Liver (tissue), 9 donors: ENCODE results near the gene KERA. TPM values are rescaled to one million over a fixed set of nuclear protein-coding genes. Genes with fewer than 3 reads are reported as not detected.

Source experiments
- DNase-seq: peaks from one replicate; pipeline ENCODE4 v3.0.0-alpha.2; 2017; ENCODE audit warnings: low spot score
- H3K27ac ChIP-seq, 2 donors: one replicate each; pipeline ENCODE4 v1.7.0; 2013; ENCODE audit warnings: inconsistent platforms in 2 of 2, low read length in 2 of 2, control low read depth in 1 of 2, low read depth in 1 of 2, mild to moderate bottlenecking in 1 of 2
- H3K27me3 ChIP-seq, 4 donors: one replicate each; pipeline versions ENCODE4 v1.6.1 to v1.7.0; 2013; ENCODE audit warnings: low read length in 3 of 4, inconsistent platforms in 1 of 4, mild to moderate bottlenecking in 1 of 4, moderate library complexity in 1 of 4; ENCODE audit not compliant: control insufficient read depth in 4 of 4, insufficient read depth in 4 of 4
- H3K36me3 ChIP-seq, 4 donors: one replicate each; pipeline versions ENCODE4 v1.6.1 to v1.7.0; 2013; ENCODE audit warnings: low read length in 3 of 4, mild to moderate bottlenecking in 3 of 4, low read depth in 1 of 4, moderate library complexity in 1 of 4; ENCODE audit not compliant: control insufficient read depth in 4 of 4, insufficient read depth in 3 of 4
- H3K4me1 ChIP-seq, 4 donors: one replicate each; pipeline versions ENCODE4 v1.6.1 to v1.7.0; 2013; ENCODE audit warnings: low read length in 3 of 4, mild to moderate bottlenecking in 3 of 4, moderate library complexity in 1 of 4; ENCODE audit not compliant: control insufficient read depth in 4 of 4, insufficient read depth in 4 of 4
- H3K4me3 ChIP-seq, 3 donors: one replicate each; pipeline versions ENCODE4 v1.6.1 to v1.7.0; 2013; ENCODE audit warnings: low read length in 3 of 3, control low read depth in 1 of 3, low read depth in 1 of 3, mild to moderate bottlenecking in 1 of 3
- H3K9ac ChIP-seq, 2 donors: one replicate each; pipeline ENCODE4 v1.7.0; 2013; ENCODE audit warnings: low read length in 2 of 2, mild to moderate bottlenecking in 2 of 2, moderate library complexity in 2 of 2, control low read depth in 1 of 2, low read depth in 1 of 2
- H3K9me3 ChIP-seq, 4 donors: one replicate each; pipeline versions ENCODE4 v1.6.1 to v1.7.0; 2013; ENCODE audit warnings: low read length in 3 of 4; ENCODE audit not compliant: control insufficient read depth in 4 of 4
- ATF3 ChIP-seq: IDR thresholded peaks from 2 replicates; pipeline ENCODE4 v1.6.1; 2016; ENCODE audit warnings: antibody characterized with exemption
- CTCF ChIP-seq: fragments of 150-350 bp; IDR thresholded peaks from 2 replicates; pipeline ENCODE4 v1.5.1; 2017; ENCODE audit warnings: improper control_type of control experiment, low read depth, low read length; ENCODE audit not compliant: missing input control
- EGR1 ChIP-seq, 2 donors: IDR thresholded peaks; 2 replicates each; pipeline ENCODE4 v1.6.1; 2016 to 2018; ENCODE audit warnings: antibody characterized with exemption in 2 of 2, low read depth in 2 of 2
- JUND ChIP-seq, 2 donors: IDR thresholded peaks; 2 replicates each; pipeline ENCODE4 v1.6.1; 2016; ENCODE audit warnings: antibody characterized with exemption in 2 of 2
- MAX ChIP-seq: IDR thresholded peaks from 2 replicates; pipeline ENCODE4 v1.6.1; 2016; ENCODE audit warnings: antibody characterized with exemption
- RAD21 ChIP-seq, 2 donors: IDR thresholded peaks; 2 replicates each; pipeline ENCODE4 v1.6.1; 2016; ENCODE audit warnings: antibody characterized with exemption in 2 of 2, mild to moderate bottlenecking in 2 of 2
- REST ChIP-seq: IDR thresholded peaks from 2 replicates; pipeline ENCODE4 v1.6.1; 2016; ENCODE audit warnings: antibody characterized with exemption, mild to moderate bottlenecking
- RXRA ChIP-seq, 2 donors: IDR thresholded peaks; 2 replicates each; pipeline ENCODE4 v1.6.1; 2017 to 2018; ENCODE audit warnings: antibody characterized with exemption in 2 of 2, mild to moderate bottlenecking in 1 of 2
- SP1 ChIP-seq: IDR thresholded peaks from 2 replicates; pipeline ENCODE4 v1.6.1; 2018; ENCODE audit warnings: antibody characterized with exemption, mild to moderate bottlenecking
- TAF1 ChIP-seq: conservative IDR thresholded peaks from 2 replicates; pipeline ENCODE4 v1.6.1; 2016; ENCODE audit warnings: antibody characterized with exemption, mild to moderate bottlenecking
- YY1 ChIP-seq: IDR thresholded peaks from 2 replicates; pipeline ENCODE4 v1.6.1; 2016; ENCODE audit warnings: antibody characterized with exemption, mild to moderate bottlenecking
- ZBTB33 ChIP-seq: IDR thresholded peaks from 2 replicates; pipeline ENCODE4 v1.6.1; 2016; ENCODE audit warnings: antibody characterized with exemption
- WGBS: extraction: QIAGEN DNeasy Blood & Tissue Kit; methylation state at CpG from one replicate; pipeline ENCODE4 v1.1.7; 2013; 5-methylcytosine and 5-hydroxymethylcytosine counted together
- polyA plus RNA-seq, 2 donors: library from polyadenylated mRNA; stranded (reverse) in 1 of 2; unstranded in 1 of 2; fragments of 200-250 nt in 1 of 2; fragments of >200 nt in 1 of 2; fragmentation: Nextera tagmentation in 1 of 2; extraction: Ambion mirVana in 1 of 2; gene quantifications; one replicate each; pipeline versions ENCODE4 v1.2.1 to v1.2.3, GENCODE V29; 2013 to 2015
- total RNA-seq, 2 donors: library from RNA; depleted of rRNA; stranded (reverse); fragments of >200 nt; gene quantifications; one replicate each; pipeline ENCODE4 v1.2.3, GENCODE V29; 2014
- donor health status: healthy.
- donor health status: healthy.
- donor health status: healthy.
- donor health status: healthy.
- donor health status: healthy.

The KERA gene
- total and polyA plus RNA-seq, 4 donors, result not detected

- TF ChIP-seq CTCF, result no peak
- no peak for TF ChIP-seq EGR1 (IDR thresholded peaks at IDR 0.05; ENCODE audit: low read depth in 2 of 2)
Observed at GRCh38 chr12:91023326-91024004, 34.4 kb downstream of the KERA start (continued).

GRCh38 chr12:91021076-91021475, 36.7 kb downstream of the KERA start:
- no peak overlapping the region for H3K4me3 ChIP-seq
- peaks cover 0 to 3% (median 0%) of the 10 kb centered on the region in 4 donors for H3K9me3 ChIP-seq
- H3K4me1 ChIP-seq, result no peaks in the 10 kb centered on the region
- H3K9ac ChIP-seq, result no peak overlapping the region
- 72% methylated on average over 2 of the region's 2 CpGs for WGBS
- H3K27me3 ChIP-seq, result no peaks in the 10 kb centered on the region
- no peak for TF ChIP-seq TAF1
- no peak for TF ChIP-seq RXRA (IDR thresholded peaks at IDR 0.05)
- TF ChIP-seq EGR1 (IDR thresholded peaks at IDR 0.05; ENCODE audit: low read depth in 2 of 2), result no peak
- TF ChIP-seq JUND (IDR thresholded peaks at IDR 0.05), result no peak
- no peak for TF ChIP-seq ATF3
- H3K27ac ChIP-seq, result no peak overlapping the region
- H3K36me3 ChIP-seq, result no peaks in the 10 kb centered on the region
- DNase-seq, result no peak

GRCh38 chr12:91019455-91019854, 38.4 kb downstream of the KERA start:
- DNase-seq, result no peak
- 81% methylated on average over 4 of the region's 4 CpGs for WGBS
- H3K36me3 ChIP-seq, result no peaks in the 10 kb centered on the region
- TF ChIP-seq SP1 (no peak), RXRA (IDR thresholded peaks at IDR 0.05) (no peak), ZBTB33 (no peak), MAX (no peak), REST (no peak), RAD21 (IDR thresholded peaks at IDR 0.05) (no peak), TAF1 (no peak), YY1 (no peak), ATF3 (no peak)
- H3K4me1 ChIP-seq, result no peaks in the 10 kb centered on the region
- H3K4me3 ChIP-seq, result no peak overlapping the region
- no peak overlapping the region for H3K9ac ChIP-seq
- H3K27me3 ChIP-seq, result no peaks in the 10 kb centered on the region
- H3K27ac ChIP-seq, result no peak overlapping the region
- peaks cover 0 to 3% (median 0%) of the 10 kb centered on the region in 4 donors for H3K9me3 ChIP-seq
